ENCODE data around the gene SHC3.

Gene SHC3

GRCh38 chr9:88996046-88996920 is 182.3 kb downstream of the SHC3 start:
- TF ChIP-seq TAF1 (IDR thresholded peaks at IDR 0.05; ENCODE audit: borderline replicate concordance, insufficient read depth, low read length) (no peak), REST (IDR thresholded peaks at IDR 0.05; ENCODE audit: insufficient read depth in 1 of 2, low read depth in 2 of 2, low read length in 2 of 2) (no peak), FOXP2 (optimal IDR thresholded peaks at IDR 0.05; ENCODE audit: borderline replicate concordance, extremely low read depth, extremely low read length, insufficient read depth) (no peak), SIN3A (IDR thresholded peaks at IDR 0.05; ENCODE audit: borderline replicate concordance, insufficient read depth, low read length) (no peak)

- TF ChIP-seq TAF1 (IDR thresholded peaks at IDR 0.05; ENCODE audit: borderline replicate concordance, insufficient read depth, low read length) (no peak), REST (IDR thresholded peaks at IDR 0.05; ENCODE audit: insufficient read depth in 1 of 2, low read depth in 2 of 2, low read length in 2 of 2) (no peak), POLR2AphosphoS5 (IDR thresholded peaks at IDR 0.05; ENCODE audit: low read depth, low read length) (no peak), FOXP2 (optimal IDR thresholded peaks at IDR 0.05; ENCODE audit: borderline replicate concordance, extremely low read depth, extremely low read length, insufficient read depth) (no peak), SIN3A (IDR thresholded peaks at IDR 0.05; ENCODE audit: borderline replicate concordance, insufficient read depth, low read length) (no peak)
Observed at GRCh38 chr9:88995627-88996026, 183.0 kb downstream of the SHC3 start.

- TF ChIP-seq TAF1 (IDR thresholded peaks at IDR 0.05; ENCODE audit: borderline replicate concordance, insufficient read depth, low read length) (no peak), POLR2AphosphoS5 (IDR thresholded peaks at IDR 0.05; ENCODE audit: low read depth, low read length) (no peak), REST (IDR thresholded peaks at IDR 0.05; ENCODE audit: insufficient read depth in 1 of 2, low read depth in 2 of 2, low read length in 2 of 2) (no peak), SIN3A (IDR thresholded peaks at IDR 0.05; ENCODE audit: borderline replicate concordance, insufficient read depth, low read length) (no peak), FOXP2 (optimal IDR thresholded peaks at IDR 0.05; ENCODE audit: borderline replicate concordance, extremely low read depth, extremely low read length, insufficient read depth) (no peak)
Observed at GRCh38 chr9:88995200-88995577, 183.4 kb downstream of the SHC3 start.

- TF ChIP-seq FOXP2 (optimal IDR thresholded peaks at IDR 0.05; ENCODE audit: borderline replicate concordance, extremely low read depth, extremely low read length, insufficient read depth) (no peak), REST (IDR thresholded peaks at IDR 0.05; ENCODE audit: insufficient read depth in 1 of 2, low read depth in 2 of 2, low read length in 2 of 2) (no peak), TAF1 (IDR thresholded peaks at IDR 0.05; ENCODE audit: borderline replicate concordance, insufficient read depth, low read length) (no peak), SIN3A (IDR thresholded peaks at IDR 0.05; ENCODE audit: borderline replicate concordance, insufficient read depth, low read length) (no peak), POLR2AphosphoS5 (IDR thresholded peaks at IDR 0.05; ENCODE audit: low read depth, low read length) (no peak)
Observed at GRCh38 chr9:88994469-88995199, 184.0 kb downstream of the SHC3 start.
